Neural progenitor cell (in vitro differentiated cells): Measurements from ENCODE around the gene ZNF408. TPM values are rescaled to one million over a fixed set of nuclear protein-coding genes. Genes with fewer than 3 reads are reported as not detected.

Source experiments
- DNase-seq: peaks from one replicate; pipeline ENCODE4 v3.0.0-alpha.2; 2016; ENCODE audit warnings: low spot score
- H2AFZ ChIP-seq: fragments of 200-600 bp; sonication (generic); replicated peaks from 2 replicates; pipeline ENCODE4 v1.6.1; 2016; ENCODE audit warnings: antibody characterized with exemption
- H3F3A ChIP-seq: fragments of 200-600 bp; sonication (generic); 2 replicates; pipeline ENCODE4 v1.6.1; 2016; ENCODE audit warnings: antibody characterized with exemption, low read depth
- H3K27ac ChIP-seq: fragments of 200-600 bp; sonication (generic); 2 replicates; pipeline ENCODE4 v1.5.1; 2016; ENCODE audit warnings: mild to moderate bottlenecking
- H3K27me3 ChIP-seq: fragments of 200-600 bp; sonication (generic); 2 replicates; pipeline ENCODE4 v1.6.1; 2016; ENCODE audit warnings: mild to moderate bottlenecking, moderate library complexity
- H3K36me3 ChIP-seq: fragments of 200-600 bp; sonication (generic); 2 replicates; pipeline ENCODE4 v1.5.1; 2016
- H3K4me1 ChIP-seq: fragments of 200-600 bp; sonication (generic); 2 replicates; pipeline ENCODE4 v1.6.1; 2016; ENCODE audit warnings: mixed run types
- H3K4me2 ChIP-seq: fragments of 200-600 bp; sonication (generic); 2 replicates; pipeline ENCODE4 v1.6.1; 2016
- H3K4me3 ChIP-seq: fragments of 200-600 bp; sonication (generic); 2 replicates; pipeline ENCODE4 v1.5.1; 2016
- H3K79me2 ChIP-seq: fragments of 200-600 bp; sonication (generic); 2 replicates; pipeline ENCODE4 v1.6.1; 2016; ENCODE audit warnings: low read depth
- H3K9ac ChIP-seq: fragments of 200-600 bp; sonication (generic); 2 replicates; pipeline ENCODE4 v1.6.1; 2016
- H3K9me3 ChIP-seq: fragments of 200-600 bp; sonication (generic); 2 replicates; pipeline ENCODE4 v1.5.1; 2016; ENCODE audit warnings: low read depth
- H4K20me1 ChIP-seq: fragments of 200-600 bp; sonication (generic); 2 replicates; pipeline ENCODE4 v1.6.1; 2016; ENCODE audit warnings: low read depth
- H3K27ac Mint-ChIP-seq: 3 replicates; pipeline ENCODE4 v1.8.0; 2021; ENCODE audit warnings: mixed read lengths
- H3K27me3 Mint-ChIP-seq: 2 replicates; pipeline ENCODE4 v1.8.0; 2022; ENCODE audit warnings: low read depth, mild to moderate bottlenecking, inconsistent platforms, moderate library complexity, mixed read lengths; ENCODE audit not compliant: insufficient read depth
- H3K36me3 Mint-ChIP-seq: 3 replicates; pipeline ENCODE4 v1.8.0; 2021; ENCODE audit warnings: mixed read lengths
- H3K4me1 Mint-ChIP-seq: 3 replicates; pipeline ENCODE4 v1.8.0; 2021; ENCODE audit warnings: mixed read lengths
- H3K4me3 Mint-ChIP-seq: 3 replicates; pipeline ENCODE4 v1.8.0; 2021; ENCODE audit warnings: mild to moderate bottlenecking, moderate library complexity, mixed read lengths
- H3K9me3 Mint-ChIP-seq: 3 replicates; pipeline ENCODE4 v1.8.0; 2020; ENCODE audit warnings: mixed read lengths
- CTCF ChIP-seq: fragments of 200-600 bp; sonication (generic); IDR thresholded peaks from 2 replicates; pipeline ENCODE4 v1.5.1; 2017; ENCODE audit warnings: antibody characterized with exemption, mild to moderate bottlenecking
- EZH2 ChIP-seq: fragments of 200-600 bp; sonication (generic); IDR thresholded peaks from 2 replicates; pipeline ENCODE4 v1.6.1; 2017; ENCODE audit warnings: antibody characterized with exemption, mild to moderate bottlenecking, moderate library complexity
- EZH2phosphoT487 ChIP-seq: fragments of 200-600 bp; sonication (generic); IDR thresholded peaks from 2 replicates; pipeline ENCODE4 v1.6.1; 2017; ENCODE audit warnings: antibody characterized with exemption
- total RNA-seq: library from RNA; depleted of rRNA; stranded (reverse); fragments of >200 nt; gene quantifications from 2 replicates; pipeline ENCODE4 v1.2.3, GENCODE V29; 2015; ENCODE audit warnings: low replicate concordance

Gene ZNF408
- total RNA-seq, 1 donor from 2014 or later, result 2.8 TPM

DNA sequence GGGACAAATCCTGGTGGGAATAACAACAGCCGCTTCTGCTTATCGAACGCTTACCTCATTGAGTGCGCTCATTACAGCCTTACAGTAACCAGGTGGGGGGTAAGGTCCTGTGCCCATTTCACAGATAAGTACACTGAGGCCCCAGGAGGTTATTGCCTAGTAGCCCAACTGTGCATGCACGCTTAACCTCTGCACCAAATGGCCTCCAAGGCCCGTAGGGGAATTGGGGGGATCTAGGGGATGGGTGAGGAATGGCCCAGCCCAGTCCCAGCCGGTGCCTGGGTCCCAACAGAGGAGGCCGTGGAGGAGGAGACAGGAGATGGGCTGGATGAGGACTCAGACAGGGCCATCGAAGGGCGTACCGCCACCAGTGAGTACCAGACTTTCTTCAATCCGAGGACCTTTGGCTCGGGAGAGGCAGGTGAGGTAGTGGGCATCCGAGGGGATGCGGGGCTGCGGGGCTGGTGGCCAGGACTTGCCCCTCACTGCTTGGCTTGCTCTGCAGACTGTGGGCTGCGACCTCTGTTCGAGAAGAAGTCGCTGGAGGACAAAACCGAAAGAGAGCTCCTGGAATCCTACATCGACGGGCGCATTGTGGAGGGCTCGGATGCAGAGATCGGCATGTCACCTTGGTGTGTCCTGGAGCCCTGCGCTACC is 25.5 kb downstream of the ZNF408 start:
- Histone ChIP-seq H3K4me2 (no peak overlapping the region), H4K20me1 (no peaks in the 10 kb centered on the region), H3K9ac (no peak overlapping the region), H3K36me3 (no peaks in the 10 kb centered on the region), H3K4me3 (no peak overlapping the region), H3K79me2 (no peaks in the 10 kb centered on the region), H3K27ac (no peak overlapping the region), H3K9me3 (no peaks in the 10 kb centered on the region), H2AFZ (no peak overlapping the region), H3K4me1 (no peaks in the 10 kb centered on the region), H3K27me3 (no peaks in the 10 kb centered on the region), H3F3A (no peaks in the 10 kb centered on the region)
- Mint-ChIP-seq H3K27ac (no peak overlapping the region), H3K9me3 (no peaks in the 10 kb centered on the region), H3K27me3 (peaks cover 6% of the 10 kb centered on the region), H3K4me3 (no peak overlapping the region), H3K4me1 (peaks cover 9% of the 10 kb centered on the region), H3K36me3 (no peaks in the 10 kb centered on the region)
- DNase-seq, result no peak
- no peak for TF ChIP-seq CTCF
- TF ChIP-seq EZH2phosphoT487, result no peak
- no peak for TF ChIP-seq EZH2

DNA sequence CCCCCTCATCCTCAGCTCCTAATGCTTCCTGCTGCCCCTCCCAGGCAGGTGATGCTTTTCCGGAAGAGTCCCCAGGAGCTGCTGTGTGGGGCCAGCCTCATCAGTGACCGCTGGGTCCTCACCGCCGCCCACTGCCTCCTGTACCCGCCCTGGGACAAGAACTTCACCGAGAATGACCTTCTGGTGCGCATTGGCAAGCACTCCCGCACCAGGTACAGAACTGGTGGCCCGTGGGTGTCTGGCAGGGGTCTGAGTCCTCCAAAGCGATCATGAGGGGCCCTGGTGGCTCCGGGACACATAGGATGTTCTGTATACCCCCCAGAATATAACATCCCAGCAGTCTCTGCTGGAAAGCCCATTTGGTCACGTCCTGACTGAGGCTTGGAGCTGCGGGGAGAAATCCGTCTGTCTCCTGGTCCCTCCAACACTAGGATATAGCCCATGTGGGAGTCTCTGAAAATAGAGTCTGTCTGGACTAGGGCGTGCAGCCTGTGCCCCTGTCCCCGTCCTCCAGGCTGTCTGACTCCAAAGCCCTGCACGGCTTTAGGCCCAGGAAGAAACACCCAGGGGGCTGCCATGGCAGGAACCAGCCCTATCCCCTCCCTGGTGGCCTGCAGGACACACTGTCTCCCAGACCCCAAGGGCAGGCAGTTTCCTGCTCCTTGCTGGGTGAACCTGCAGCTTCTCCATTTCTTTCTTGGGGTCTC is 27.3 kb downstream of the ZNF408 start:
- H3K4me3 Mint-ChIP-seq, result no peak overlapping the region
- no peak for DNase-seq
- no peaks in the 10 kb centered on the region for H3K9me3 Mint-ChIP-seq
- Histone ChIP-seq H2AFZ (no peak overlapping the region), H4K20me1 (no peaks in the 10 kb centered on the region), H3K36me3 (no peaks in the 10 kb centered on the region), H3F3A (no peaks in the 10 kb centered on the region), H3K9ac (no peak overlapping the region), H3K9me3 (no peaks in the 10 kb centered on the region), H3K27ac (no peak overlapping the region), H3K4me2 (no peak overlapping the region), H3K4me1 (no peaks in the 10 kb centered on the region), H3K27me3 (no peaks in the 10 kb centered on the region), H3K79me2 (no peaks in the 10 kb centered on the region), H3K4me3 (no peak overlapping the region)
- TF ChIP-seq EZH2, result no peak
- TF ChIP-seq EZH2phosphoT487, result no peak
- TF ChIP-seq CTCF, result no peak
- no peaks in the 10 kb centered on the region for H3K36me3 Mint-ChIP-seq
- H3K4me1 Mint-ChIP-seq, result peaks cover 9% of the 10 kb centered on the region
- no peak overlapping the region for H3K27ac Mint-ChIP-seq
- H3K27me3 Mint-ChIP-seq, result no peaks in the 10 kb centered on the region

- Histone ChIP-seq H3F3A (no peaks in the 10 kb centered on the region), H3K4me3 (no peak overlapping the region), H3K4me1 (no peaks in the 10 kb centered on the region), H3K27ac (no peak overlapping the region), H3K9me3 (no peaks in the 10 kb centered on the region), H4K20me1 (no peaks in the 10 kb centered on the region), H3K9ac (no peak overlapping the region), H2AFZ (no peak overlapping the region), H3K79me2 (no peaks in the 10 kb centered on the region), H3K27me3 (no peaks in the 10 kb centered on the region), H3K4me2 (no peak overlapping the region), H3K36me3 (no peaks in the 10 kb centered on the region)
- TF ChIP-seq CTCF (no peak), EZH2 (no peak), EZH2phosphoT487 (no peak)
- H3K27ac Mint-ChIP-seq, result no peak overlapping the region
- no peak overlapping the region for H3K4me3 Mint-ChIP-seq
- no peak for DNase-seq
- H3K9me3 Mint-ChIP-seq, result no peaks in the 10 kb centered on the region
- peaks cover 9% of the 10 kb centered on the region for H3K4me1 Mint-ChIP-seq
- no peaks in the 10 kb centered on the region for H3K36me3 Mint-ChIP-seq
- no peaks in the 10 kb centered on the region for H3K27me3 Mint-ChIP-seq
Measured at GRCh38 chr11:46728659-46729040, 27.8 kb downstream of the ZNF408 start.
